Kidney epithelial cell (primary cell): ENCODE measurements around the gene LIPG. TPM values are rescaled to one million over a fixed set of nuclear protein-coding genes. Genes with fewer than 3 reads are reported as not detected.
A peak's percentile ranks its signal among the peaks of the same experiment; 100 is the strongest.

Experiments used
- DNase-seq: peaks from one replicate; pipeline ENCODE4 v3.0.0-alpha.2; 2010; ENCODE audit warnings: low read depth
- H3K27me3 ChIP-seq: 2 replicates; pipeline ENCODE4 v1.6.0; 2011; ENCODE audit warnings: low read length; ENCODE audit not compliant: control insufficient read depth, insufficient read depth
- H3K36me3 ChIP-seq: 2 replicates; pipeline ENCODE4 v1.5.1; 2011; ENCODE audit warnings: low read length; ENCODE audit not compliant: control insufficient read depth, insufficient read depth
- H3K4me3 ChIP-seq: 2 replicates; pipeline ENCODE4 v1.5.1; 2011; ENCODE audit warnings: low read depth, mild to moderate bottlenecking, control low read depth, low read length
- CTCF ChIP-seq: IDR thresholded peaks from 2 replicates; pipeline ENCODE4 v1.5.1; 2011; ENCODE audit warnings: mild to moderate bottlenecking, moderate library complexity, low read length, control low read depth, inconsistent platforms; ENCODE audit not compliant: insufficient read depth, poor library complexity, severe bottlenecking
- total RNA-seq: library from RNA; depleted of rRNA; stranded (reverse); fragments of >200 nt; gene quantifications from 2 replicates; pipeline ENCODE4 v1.2.3, GENCODE V29; 2015

LIPG gene
- total RNA-seq, 1 donor from 2014 or later = 196 TPM

- DNase-seq = no peak
Observed at GRCh38 chr18:49625021-49625691, 63.3 kb downstream of the LIPG start.

GRCh38 chr18:49626842-49627467 lies 65.1 kb downstream of the LIPG start:
- Histone ChIP-seq H3K27me3 (no peaks in the 10 kb centered on the region), H3K36me3 (no peaks in the 10 kb centered on the region), H3K4me3 (no peak overlapping the region)
- TF ChIP-seq CTCF = no peak
- no peak for DNase-seq

More at GRCh38 chr18:49625021-49625691, 63.3 kb downstream of the LIPG start:
- no peaks in the 10 kb centered on the region for H3K27me3 ChIP-seq
- TF ChIP-seq CTCF = no peak
- H3K4me3 ChIP-seq = no peak overlapping the region
- no peaks in the 10 kb centered on the region for H3K36me3 ChIP-seq

GRCh38 chr18:49628119-49628518 lies 66.3 kb downstream of the LIPG start:
- no peak overlapping the region for H3K4me3 ChIP-seq
- no peak for TF ChIP-seq CTCF
- no peaks in the 10 kb centered on the region for H3K36me3 ChIP-seq
- DNase-seq = no peak
- no peaks in the 10 kb centered on the region for H3K27me3 ChIP-seq

- H3K36me3 ChIP-seq = no peaks in the 10 kb centered on the region
- no peak overlapping the region for H3K4me3 ChIP-seq
- DNase-seq = no peak
- H3K27me3 ChIP-seq = no peaks in the 10 kb centered on the region
- TF ChIP-seq CTCF = peak; percentile 40
Observed at GRCh38 chr18:49628881-49629795, 67.3 kb downstream of the LIPG start.

- H3K4me3 ChIP-seq = no peak overlapping the region
- no peaks in the 10 kb centered on the region for H3K36me3 ChIP-seq
- no peak for TF ChIP-seq CTCF
- DNase-seq = no peak
- no peaks in the 10 kb centered on the region for H3K27me3 ChIP-seq
Observed at GRCh38 chr18:49630246-49630699, 68.4 kb downstream of the LIPG start.
